ENCODE data around the gene OXCT2.
"Not testable (repeated sequence)": the region's sequence is repeated elsewhere in the genome, so short reads cannot be mapped to it uniquely, and the experiment has no call there.

OXCT2 gene

DNA sequence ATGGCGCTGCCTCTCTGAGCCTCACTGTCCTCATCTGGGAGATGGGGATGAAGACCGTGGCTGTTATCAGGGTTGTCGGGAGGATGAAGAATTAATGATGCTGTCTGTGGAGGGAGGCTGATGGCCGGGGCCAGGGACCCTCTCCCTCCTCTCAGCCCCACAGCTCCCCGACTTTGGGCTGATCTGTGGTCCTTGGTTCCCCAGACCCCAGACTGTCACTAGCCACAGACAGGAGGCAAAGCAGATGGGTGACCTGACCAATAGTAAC lies 15.9 kb upstream of the OXCT2 start:
- DNase-seq = not testable (repeated sequence)

DNA sequence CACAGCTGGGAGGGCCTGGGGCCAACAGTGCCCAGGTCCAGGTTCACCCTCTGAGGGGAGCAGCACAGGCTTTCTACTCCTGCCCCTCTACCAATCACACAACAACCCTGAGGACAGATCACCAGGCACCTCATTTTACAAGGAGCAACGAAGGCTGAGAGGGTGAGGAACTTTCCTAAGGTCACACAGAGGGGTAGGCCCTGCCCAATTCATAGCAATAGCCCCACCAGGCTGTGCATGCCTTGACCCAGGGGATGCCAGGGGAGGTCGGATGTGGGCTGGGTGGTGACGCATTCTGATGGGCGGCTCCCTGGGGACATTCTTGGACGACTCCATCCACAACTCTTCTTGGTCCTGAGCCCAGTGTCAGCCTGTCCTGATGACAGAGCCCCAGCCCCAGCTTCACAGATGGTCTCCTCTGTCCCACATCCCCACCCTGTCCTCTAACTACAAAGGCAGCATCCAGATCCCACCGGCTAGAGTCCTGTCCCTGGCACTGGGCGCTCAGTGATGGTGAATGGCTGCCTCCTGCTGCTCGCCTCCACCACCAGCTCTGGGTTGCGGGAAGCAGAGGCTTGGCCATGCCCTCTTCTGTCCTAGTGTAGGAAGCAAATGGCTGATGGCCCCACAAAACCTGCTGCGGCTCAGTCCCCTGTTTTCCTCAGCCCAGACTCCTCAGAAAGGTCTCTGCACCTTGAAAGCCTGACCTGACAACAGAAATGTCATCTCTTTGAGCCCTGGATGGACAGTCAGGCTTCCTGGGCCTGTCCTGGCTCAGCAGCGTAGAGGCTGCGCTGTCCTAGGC lies 15.4 kb upstream of the OXCT2 start:
- not testable (repeated sequence) for DNase-seq

DNA sequence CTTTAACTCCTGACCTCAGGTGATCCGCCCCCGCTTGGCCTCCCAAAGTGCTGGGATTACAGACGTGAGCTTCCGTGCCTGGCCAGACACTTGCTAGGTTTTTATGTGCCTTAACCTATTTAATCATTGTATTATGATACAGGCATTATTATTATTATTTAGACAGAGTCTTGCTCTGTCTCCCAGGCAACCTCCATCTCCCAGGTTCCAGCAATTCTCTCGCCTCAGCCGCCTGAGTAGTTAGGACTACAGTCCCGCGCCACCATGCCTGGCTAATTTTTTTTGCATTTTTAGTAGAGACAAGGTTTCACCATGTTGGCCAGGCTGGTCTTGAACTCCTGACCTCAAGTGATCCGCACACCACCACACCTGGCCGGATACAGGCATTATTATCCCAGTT lies 11.5 kb upstream of the OXCT2 start:
- not testable (repeated sequence) for DNase-seq

DNA sequence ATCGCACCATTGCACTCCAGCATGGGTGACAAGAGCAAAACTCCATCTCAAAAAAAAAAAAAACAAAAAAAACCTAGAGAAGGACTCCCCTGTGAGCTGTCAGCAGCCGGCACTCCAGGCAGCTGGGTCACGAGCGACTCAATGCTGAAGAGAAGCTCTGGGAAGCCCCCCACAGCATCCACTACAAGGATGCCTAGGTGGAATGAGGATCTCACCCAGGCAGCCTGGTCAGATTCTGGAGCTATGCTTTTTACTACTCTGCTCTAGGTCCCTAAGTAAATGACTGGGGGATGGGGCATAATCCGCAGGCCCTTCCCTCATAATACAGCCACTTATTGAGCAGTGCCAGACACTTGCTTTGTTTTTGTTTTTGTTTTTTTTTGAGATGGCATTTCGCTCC lies 11.0 kb upstream of the OXCT2 start:
- DNase-seq = no peak

DNA sequence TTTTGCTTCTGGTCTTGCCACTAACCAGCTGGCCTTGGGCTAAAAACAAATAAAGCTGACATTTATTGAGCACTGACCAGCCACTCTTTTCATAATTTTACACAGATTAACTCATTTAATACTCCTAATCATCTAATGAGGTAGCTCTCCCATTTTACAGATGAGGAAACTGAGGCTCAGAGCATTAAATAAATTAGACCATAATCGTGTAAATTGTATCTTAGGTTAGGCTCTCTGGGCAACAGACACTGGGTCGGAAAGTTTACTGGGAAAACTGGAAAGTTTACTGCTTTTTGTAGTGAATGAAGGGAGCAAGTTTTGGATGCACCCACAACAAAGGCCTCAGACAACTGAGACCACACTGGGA lies 10.2 kb upstream of the OXCT2 start:
- DNase-seq = no peak

DNA sequence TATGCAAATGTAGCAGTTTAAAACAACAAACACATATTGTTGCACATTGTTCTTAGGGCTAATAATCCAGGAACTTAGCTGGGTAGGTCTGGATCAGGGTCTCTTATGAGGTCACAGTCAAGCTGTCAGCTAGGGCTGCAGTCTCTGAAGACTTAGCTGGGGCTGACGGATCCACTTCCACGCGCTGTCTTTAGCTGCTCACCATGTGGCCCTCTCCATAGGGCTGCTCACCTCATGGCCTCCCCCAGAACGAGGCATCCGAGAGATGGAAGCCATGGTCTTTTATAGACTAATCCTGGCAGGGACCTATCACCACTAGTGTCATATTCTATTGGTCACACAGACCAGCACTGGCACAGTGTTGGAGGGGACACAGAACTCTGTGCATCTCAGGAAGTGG lies 8.7 kb upstream of the OXCT2 start:
- DNase-seq = no peak

DNA sequence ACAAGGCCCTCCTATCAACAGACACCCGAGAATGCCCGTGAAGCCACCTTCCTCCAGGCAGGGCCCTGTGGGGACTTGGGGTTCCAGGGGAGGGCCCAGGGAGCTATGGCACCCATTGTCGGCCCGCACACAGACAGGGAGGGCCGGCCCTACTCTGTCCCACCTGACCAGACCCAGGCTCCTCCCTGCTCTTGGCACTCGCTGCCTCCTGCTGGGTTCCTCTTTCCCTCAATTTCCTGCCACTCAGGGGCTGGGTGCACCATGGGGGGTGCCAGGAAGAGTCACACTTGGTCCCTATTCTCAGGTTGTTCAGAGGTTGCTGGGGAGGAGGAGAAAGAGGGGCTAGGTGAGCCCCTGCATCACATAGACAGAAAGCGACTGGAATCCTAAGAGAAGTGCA lies 8.0 kb upstream of the OXCT2 start:
- DNase-seq = no peak

DNA sequence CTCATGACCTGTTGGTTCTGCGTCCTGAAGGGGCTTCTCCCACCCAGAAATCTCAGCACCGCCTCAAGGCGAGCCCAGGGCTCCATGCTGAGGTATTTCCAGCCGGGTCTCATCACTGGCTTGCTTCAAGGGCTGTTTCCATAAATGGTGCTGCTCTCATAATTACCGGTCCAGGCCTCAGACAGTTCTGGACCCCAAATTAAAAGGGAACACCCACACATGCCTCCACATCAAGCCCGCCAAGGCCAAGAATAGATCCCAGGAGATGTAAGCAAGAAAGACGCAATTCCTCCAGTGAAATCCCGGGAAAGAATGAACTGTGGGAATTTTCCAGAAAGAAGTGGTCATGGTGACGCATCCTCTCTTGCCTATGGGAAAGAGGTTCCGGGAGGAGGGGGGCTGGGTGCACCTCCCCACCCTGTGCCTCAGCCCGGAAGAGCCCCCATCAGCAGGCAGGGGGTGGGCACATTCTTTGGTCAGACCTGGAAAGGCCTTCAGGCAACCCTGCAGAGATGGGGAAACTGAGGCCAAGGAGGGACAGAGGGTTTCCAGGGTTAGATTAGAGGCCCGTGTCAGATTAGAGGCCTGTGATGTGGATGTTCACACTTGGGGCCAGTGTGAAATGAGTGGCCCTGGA lies 7.4 kb upstream of the OXCT2 start:
- DNase-seq = not testable (repeated sequence)

DNA sequence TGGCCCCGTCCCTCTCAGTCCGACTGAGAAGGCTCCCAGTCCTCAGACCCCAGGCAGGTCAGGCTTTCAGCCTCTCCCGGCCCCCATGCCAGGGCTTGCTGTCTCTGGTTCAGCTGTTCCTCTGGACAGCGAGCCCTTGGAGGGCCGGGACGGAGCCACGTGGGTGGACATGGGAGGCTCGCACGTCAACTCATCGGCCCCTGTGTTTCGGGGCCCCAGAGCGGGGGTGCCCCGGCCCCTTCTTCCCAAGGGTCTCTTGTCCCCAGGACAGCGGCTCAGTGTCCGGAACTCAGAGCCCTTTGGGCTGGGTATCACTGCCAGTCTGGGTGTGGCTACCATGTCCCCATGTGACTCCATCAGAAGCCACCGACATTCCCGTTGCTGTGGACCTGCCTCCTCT lies 6.7 kb upstream of the OXCT2 start:
- not testable (repeated sequence) for DNase-seq

DNA sequence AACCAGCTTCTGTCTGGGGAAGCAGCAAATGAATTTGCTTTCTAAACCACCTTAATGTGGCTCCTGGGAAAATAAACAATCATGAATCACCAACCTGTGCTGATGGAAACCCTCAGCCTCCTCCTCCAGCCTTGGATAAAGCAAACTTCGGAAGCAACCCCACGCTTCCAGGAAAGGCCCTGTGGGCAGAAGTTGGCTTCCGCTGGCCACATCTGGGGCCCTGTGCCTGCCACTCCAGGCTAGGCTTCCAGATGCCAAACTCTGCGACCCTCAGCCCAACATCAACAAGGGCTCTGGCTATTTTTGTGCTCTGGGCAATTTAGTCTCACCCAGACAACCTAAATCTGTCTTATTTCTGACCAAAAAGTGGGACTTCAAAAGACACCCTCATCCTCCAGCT lies 6.2 kb upstream of the OXCT2 start:
- DNase-seq = no peak

DNA sequence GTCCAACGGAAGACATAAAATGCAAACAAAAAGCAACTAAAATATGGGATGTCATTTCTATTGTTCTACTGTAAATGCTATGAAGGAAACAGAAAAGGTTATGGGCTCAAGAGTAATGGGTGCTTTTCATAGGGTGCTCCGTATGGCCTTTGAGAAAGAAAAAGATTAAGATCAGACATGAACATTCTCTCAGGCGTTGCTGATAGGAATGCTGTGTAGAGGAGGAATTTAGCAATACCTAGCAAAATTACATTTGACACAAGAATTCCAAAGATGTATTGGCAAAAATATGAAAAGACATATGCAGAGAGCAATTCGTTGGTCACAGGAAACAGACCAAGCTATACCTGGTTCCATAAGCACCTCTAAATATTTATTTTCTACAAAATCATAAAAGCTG lies 5.7 kb upstream of the OXCT2 start:
- no peak for DNase-seq

DNA sequence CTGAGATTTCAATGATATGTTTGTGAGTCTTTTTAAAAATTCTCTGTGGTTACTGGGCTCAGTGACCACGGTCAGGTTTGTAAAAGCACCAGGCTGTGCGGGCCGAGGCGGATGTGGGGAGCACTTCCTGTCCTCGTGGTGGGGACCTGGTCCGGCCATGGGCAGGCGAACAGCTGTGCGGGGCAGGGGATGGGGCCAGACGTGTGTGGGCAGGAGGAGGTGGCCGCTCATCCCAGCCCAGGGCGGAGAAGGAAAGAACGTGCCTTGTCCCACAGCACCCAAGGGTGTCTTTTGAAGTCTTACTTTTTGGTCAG lies 5.2 kb upstream of the OXCT2 start:
- no peak for DNase-seq

DNA sequence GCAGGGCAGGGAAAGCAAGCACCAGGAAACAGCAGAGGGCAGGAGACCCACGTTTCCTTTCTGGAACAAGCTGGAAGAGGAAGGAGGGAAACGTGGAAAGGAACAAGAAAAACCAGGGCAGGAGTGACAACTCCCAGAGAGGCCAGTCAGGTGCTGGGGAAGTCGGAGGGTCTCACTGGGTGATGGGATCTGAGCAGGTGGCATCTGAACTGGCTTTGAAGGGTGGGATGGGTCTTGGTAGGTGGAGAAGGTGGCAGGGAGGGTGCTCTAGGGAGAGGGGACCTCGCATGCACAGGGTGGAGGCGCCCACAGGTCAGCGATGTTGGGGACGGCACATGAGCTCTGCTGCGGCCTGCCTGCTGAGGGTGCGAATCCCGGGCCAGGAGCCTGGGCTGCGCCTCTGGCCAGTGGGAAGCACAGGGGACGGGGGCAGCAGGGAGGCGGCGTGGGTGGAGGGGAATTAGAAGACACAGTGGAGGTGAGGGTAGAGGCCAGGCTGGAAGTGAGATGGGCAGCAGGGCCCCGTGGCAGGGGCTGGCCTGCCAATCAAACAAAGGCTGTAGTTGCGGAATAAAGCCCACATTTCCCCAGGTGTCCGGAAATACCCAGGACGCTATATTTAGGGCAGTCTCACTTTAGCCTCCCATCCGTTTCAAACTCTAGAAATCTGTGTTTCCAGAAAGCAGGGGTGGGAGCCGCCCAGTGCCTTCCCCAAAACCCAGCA lies 4.7 kb upstream of the OXCT2 start:
- DNase-seq = not testable (repeated sequence)

DNA sequence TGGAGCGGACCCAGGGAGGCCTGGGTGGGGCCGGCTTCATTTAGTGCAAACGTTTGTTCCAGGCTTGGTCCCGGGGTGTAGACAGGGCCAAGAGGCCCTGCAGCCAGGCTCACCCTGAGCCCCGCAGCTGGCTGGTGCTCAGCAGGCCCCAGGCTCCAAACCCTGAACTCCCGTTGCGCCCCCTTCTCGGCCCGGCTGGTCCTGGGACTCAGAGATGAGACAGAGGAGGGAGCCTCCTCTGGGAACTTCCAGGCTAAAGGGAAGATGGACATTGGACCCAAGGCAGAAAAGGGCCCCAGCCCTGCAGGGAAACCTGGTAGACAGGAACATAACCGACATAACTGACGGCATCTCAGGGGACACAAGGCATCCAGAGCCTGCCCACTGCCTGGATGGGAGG lies 4.0 kb upstream of the OXCT2 start:
- not testable (repeated sequence) for DNase-seq

DNA sequence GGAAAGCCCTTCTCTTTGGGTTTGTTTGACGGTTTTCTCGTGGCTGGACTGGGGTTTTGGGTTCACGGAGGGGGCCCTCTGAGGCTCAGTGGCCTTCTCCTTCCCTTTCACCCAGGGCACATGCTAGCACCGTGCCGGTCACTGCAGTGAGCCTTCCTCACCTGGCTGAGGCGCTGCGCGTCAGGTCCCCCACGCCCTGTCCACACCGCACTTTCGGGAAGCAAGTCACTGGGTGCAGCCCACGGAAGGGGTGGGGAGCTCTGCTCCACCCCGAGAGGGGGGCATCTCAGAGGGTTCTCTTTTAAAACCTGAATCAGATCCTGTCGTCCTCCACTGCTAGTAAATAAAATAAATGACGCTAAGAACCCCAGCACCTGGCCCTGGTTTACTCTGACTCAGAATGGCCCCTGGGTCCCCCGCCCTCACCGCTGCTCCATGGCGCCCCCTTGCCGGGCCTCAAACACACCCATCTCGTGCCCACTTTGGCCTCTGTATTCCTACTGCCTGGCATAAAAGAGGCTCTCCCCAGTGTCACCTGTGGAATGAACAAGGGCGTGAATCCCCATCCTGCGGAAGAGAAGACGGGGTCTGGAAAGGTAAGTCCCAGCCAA lies 2.3 kb upstream of the OXCT2 start:
- not testable (repeated sequence) for DNase-seq

DNA sequence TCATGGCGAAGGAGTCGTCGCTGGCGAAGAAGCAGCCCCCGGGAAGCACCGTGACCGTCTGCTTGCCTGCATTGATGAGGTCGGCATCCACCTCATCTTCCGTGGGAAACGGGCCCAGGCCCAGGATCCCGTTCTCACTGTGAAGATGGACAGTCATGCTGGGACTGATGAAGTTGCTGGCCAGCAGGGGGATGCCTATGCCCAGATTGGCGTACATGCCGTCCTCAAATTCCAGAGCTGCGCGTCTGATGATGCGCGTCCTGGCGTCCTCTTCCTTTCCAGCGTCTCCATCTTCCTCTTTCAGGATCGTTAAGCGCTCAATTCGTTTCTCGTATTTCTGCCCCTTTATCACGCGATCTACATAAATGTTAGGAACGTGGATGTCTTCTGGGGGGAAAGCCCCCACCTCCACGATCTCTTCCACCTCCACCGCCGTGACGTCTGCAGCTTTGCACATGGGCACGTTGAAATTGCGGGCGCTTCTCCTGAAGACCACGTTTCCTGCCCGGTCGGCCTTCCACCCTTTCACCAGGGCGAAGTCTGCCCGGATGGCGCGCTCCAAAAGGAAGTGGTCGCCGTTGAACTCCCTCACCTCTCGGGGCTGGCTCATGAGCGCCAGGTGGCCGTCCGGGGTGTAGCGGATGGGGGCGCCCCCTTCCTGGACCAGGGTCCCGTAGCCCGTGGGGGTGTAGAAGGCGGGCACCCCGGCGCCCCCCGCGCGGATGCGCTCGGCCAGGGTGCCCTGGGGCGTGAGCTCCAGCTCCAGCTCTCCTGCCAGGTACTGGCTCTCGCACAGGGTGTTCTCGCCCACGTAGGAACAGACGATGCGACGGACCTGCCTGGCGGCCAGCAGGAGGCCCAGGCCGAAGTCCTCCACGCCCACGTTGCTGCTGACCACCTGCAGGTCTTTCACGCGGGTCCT lies 787 bp downstream of the OXCT2 start:
- DNase-seq = not testable (repeated sequence)

DNA sequence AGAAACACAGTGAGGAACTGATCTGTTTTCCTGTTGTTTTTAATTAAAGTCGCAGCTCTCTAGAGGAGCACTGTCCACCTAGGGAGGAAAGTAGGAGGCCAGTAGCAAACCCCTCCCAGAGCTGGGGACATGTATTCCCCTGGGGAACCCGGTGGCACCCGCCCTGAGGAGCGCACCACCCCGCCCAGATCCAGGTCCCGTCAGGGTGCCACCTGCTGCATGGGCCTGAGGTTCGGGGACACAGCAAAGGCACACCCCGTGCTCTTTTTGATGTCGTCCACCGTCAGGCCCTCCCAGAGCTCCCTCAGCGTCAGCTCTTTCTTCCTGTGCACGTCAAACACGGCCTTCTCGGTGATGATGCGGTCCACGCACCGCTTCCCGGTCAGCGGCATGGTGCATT lies 1.6 kb downstream of the OXCT2 start:
- DNase-seq = not testable (repeated sequence)

DNA sequence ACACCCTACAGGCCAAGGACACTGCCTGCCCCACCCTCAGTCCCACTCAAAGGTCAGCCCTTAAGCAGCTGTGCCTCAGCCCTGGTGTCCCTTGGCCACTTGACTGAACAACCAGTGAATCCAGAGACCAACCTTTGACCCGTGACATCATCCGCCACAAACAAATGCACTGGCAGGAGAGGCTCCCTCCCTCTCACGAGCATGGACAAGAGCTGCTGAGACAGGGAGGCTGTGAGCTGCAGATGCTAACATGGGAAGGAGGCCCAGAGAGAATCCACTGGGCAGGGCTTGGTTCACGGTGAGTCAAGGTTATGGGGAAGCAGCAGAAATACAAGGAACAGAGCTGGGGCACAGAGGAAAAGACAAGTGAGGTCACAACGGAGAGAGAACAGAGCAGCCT lies 4.7 kb downstream of the OXCT2 start:
- DNase-seq = not testable (repeated sequence)

DNA sequence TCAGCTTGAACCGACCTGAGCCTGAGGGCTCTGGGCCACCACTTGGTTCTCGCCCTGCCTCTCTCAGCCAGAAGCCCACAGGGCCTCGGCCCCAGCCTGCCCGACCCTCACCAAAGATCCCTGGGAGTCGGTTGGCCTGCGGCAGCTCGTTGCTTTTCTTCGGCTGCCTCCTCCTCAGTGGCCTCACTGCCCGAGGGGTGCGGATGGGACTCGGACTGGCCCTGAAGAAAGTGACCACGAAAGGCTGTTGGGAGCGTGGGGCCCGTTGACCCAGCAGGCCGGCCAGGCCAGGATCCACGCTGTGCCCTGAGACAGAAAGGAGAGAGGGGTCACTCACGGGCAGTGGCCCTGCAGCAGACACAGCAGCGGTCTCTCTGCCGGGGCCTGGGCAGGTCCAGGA lies 6.6 kb downstream of the OXCT2 start:
- not testable (repeated sequence) for DNase-seq

DNA sequence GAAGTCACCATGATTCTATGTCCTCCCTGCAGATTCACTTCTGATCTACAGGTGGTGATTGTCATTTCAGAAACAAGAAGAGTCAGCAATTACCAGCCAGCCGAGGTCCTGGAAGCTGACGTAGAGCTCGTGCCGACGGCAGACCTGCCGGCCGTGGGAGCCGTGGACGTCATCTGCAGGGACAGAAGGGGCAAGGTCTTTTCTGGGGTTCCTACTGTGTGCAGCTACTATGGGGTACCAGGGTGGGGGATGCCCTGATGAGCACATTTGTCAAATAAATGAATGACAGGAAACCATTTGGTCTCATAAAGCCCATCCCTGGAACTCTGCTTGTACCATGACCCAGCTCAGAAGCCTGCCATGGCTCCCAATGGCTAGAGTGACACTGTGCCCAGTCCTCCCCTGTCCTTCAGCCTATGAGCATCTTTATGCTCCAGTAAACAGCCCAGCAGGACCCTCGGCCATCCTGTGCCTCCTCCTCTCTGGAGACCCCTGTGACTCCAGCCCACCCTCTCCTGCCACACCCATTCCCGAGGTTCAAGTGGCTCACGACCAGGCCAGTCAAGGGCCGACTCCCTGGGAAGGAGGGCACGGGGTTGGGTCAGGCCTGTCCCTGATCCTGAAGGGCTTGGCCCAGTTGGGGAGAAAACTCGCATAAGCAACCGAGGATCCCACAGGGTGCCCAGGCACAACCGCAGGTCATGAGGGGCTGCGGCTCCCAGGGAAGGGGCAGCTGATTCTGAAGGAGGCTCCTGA lies 7.4 kb downstream of the OXCT2 start:
- DNase-seq = not testable (repeated sequence)

DNA sequence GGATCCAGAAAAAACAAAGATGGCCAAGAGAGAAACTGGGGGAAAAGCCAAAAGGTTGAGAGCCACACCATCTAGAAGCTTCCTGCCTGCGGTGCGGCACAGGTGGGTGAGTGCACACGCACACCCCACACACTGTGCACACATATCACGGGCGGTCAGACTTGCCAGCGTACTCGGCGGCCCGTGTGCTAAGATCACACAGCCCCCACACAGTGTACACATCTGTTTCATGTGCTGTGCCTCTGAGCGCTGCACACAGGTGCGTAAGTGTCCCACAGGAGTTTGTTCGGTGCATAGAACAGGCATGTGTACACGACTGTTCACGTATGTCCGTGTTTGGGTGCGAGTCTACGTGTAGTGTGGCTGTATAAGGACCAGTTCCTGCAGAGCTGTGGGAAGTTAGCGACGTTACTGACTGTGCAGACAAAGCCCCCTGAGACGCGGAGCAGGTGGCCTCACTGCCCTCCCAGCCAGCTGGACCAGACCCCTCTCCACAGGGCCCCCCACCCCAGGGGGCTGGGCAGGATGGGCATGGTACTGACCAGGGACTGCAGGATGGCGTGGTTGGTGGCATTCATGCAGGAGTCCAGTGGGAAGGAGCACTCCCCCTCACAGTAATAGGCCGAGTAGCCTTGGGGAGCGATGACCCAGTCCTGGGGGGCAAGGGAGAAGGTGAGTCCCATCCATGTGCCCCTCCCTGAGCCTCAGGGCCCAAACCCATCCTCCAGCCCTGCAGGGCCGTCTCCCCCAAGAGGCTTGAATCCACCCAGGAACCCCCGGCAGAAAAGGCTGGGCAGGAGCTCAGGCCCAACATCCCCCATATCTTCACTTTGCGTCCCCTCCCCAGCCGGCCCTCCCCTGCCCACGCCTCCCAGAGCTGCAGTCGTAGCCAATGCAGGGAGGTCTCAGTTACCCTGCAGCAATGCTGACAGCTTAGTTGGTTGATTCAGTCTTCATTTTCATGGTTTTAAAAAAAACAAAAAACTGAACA lies 8.3 kb downstream of the OXCT2 start:
- DNase-seq = no peak

Data from NCI-H2081 treated with DMSO at 0.1 percent for 48 hours (cell line).